MM.1S (cell line): Measurements from ENCODE around the gene SLC28A3.
"Not testable (repeated sequence)": the region's sequence is repeated elsewhere in the genome, so short reads cannot be mapped to it uniquely, and the experiment has no call there.

ENCODE experiments used
- EZH2 ChIP-seq: fragments of 300-600 bp; sonication (generic); optimal IDR thresholded peaks from 2 replicates; pipeline ENCODE3; 2017; ENCODE audit warnings: low read depth, mild to moderate bottlenecking, antibody characterized with exemption, low read length, mixed read lengths
- EZH2phosphoT487 ChIP-seq: fragments of 300-600 bp; sonication (generic); IDR thresholded peaks from 2 replicates; pipeline ENCODE4 v1.6.1; 2018; ENCODE audit warnings: antibody characterized with exemption, low read length
- TF ChIP-seq, protein P1 (sequence below): fragments of 300-600 bp; sonication (generic); IDR thresholded peaks from 2 replicates; pipeline ENCODE4 v1.5.1; 2016; ENCODE audit warnings: antibody characterized with exemption, low read length, mixed read lengths

DNA sequence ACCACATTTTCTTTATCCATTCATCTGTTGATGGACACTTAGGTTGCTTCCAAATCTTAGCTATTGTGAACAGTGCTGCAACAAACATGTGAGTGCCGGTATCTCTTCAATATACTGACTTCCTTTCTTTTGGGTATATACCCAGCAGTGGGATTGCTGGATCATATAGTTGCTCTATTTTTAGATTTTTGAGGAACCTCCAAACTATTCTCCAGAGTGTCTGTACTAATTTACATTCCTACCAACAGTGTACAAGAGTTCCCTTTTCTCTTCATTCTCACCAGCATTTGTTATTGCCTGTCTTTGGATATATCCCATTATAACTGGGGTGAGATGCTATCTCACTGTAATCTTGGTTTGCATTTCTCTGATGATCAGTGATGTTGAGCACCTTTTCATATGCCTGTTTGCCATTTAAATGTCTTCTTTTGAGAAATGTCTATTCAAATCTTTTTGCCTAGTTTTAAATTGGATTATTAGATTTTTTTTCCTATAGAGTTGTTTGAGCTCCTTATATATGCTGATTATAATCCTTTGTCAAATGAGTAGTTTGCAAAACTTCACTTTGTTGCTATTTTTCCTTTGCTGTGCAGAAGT lies 24.4 kb upstream of the SLC28A3 start:
- TF ChIP-seq, protein P1, sequence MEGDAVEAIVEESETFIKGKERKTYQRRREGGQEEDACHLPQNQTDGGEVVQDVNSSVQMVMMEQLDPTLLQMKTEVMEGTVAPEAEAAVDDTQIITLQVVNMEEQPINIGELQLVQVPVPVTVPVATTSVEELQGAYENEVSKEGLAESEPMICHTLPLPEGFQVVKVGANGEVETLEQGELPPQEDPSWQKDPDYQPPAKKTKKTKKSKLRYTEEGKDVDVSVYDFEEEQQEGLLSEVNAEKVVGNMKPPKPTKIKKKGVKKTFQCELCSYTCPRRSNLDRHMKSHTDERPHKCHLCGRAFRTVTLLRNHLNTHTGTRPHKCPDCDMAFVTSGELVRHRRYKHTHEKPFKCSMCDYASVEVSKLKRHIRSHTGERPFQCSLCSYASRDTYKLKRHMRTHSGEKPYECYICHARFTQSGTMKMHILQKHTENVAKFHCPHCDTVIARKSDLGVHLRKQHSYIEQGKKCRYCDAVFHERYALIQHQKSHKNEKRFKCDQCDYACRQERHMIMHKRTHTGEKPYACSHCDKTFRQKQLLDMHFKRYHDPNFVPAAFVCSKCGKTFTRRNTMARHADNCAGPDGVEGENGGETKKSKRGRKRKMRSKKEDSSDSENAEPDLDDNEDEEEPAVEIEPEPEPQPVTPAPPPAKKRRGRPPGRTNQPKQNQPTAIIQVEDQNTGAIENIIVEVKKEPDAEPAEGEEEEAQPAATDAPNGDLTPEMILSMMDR = not testable (repeated sequence)
- TF ChIP-seq EZH2phosphoT487, EZH2: not testable (repeated sequence)
